Measurements from ENCODE around the gene HIPK2.

HIPK2 gene

DNA sequence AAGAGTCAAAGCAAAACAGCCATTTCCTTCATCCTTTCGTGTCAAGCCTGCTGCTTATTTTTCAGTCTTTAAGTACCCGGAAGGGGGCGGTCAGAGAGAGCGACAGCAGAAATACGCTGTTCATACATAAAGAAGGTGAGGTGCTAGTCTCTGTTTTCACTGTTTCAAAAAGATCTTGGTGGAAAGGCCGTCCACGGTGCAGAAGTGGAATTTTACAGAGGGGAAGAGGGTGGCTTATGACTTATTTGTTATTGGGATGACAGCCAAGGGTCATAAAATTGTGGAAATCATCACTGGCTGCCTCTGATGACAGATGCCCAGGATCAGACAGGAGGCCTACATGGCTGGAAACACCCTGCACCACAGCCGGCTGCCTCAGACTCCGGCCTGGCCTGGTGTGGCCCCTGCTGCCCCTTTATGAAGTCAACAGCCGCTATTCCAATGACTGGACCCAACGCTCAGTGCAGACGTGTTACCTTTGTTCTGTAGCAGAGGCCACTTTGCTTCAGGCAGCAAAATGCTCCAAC, 57.0 kb downstream of the HIPK2 start:
- TF ChIP-seq, protein P1, sequence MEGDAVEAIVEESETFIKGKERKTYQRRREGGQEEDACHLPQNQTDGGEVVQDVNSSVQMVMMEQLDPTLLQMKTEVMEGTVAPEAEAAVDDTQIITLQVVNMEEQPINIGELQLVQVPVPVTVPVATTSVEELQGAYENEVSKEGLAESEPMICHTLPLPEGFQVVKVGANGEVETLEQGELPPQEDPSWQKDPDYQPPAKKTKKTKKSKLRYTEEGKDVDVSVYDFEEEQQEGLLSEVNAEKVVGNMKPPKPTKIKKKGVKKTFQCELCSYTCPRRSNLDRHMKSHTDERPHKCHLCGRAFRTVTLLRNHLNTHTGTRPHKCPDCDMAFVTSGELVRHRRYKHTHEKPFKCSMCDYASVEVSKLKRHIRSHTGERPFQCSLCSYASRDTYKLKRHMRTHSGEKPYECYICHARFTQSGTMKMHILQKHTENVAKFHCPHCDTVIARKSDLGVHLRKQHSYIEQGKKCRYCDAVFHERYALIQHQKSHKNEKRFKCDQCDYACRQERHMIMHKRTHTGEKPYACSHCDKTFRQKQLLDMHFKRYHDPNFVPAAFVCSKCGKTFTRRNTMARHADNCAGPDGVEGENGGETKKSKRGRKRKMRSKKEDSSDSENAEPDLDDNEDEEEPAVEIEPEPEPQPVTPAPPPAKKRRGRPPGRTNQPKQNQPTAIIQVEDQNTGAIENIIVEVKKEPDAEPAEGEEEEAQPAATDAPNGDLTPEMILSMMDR (conservative IDR thresholded peaks at IDR 0.05) = 0 out of 2 replicates have a peak, but pooled peaks have one; percentile 13
- H3K27ac ChIP-seq = peak overlapping the region; percentile 89

DNA sequence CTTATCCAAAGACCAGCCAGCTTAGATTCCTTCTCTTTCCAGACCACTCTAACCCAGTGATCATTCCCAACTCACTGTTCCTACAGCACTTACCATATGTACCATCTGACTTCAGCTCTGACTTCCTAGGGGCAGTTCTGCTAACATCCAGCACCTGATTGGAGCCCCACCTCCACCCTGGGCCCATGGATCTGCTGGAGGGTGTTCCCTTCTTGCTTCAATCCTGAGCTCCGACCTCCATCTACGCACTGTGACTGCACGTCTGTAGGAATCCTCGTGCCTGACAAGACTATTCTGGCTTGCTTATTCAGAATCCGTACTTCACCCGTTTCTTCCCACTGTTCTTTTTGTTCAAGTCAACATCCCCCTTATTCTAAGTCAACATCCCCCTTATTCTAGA, 57.6 kb downstream of the HIPK2 start:
- TF ChIP-seq, protein P1 (conservative IDR thresholded peaks at IDR 0.05) = no peak
- H3K27ac ChIP-seq = peak overlapping the region; percentile 89

DNA sequence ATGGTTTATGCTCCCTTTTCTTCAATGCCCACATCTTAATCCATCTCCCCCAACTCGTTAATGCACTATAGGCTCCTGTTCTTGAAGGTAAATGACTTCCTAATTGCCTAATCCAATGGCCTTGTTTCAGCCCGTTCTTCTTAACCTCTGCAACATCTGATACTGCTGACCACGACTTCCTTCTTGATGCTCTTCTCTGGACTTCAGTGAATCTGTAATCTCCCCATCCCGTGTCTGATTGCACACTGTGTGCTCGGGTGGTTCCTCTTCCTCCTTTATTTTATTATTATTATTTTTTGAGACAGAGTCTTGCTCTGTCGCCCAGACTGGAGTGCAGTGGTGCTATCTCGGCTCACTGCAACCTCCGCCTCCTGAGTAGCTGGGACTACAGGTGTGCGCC, 58.9 kb downstream of the HIPK2 start:
- TF ChIP-seq, protein P1 (conservative IDR thresholded peaks at IDR 0.05) = no peak
- peak overlapping the region; percentile 89; the same call in 1 of the 2 replicates for H3K27ac ChIP-seq

DNA sequence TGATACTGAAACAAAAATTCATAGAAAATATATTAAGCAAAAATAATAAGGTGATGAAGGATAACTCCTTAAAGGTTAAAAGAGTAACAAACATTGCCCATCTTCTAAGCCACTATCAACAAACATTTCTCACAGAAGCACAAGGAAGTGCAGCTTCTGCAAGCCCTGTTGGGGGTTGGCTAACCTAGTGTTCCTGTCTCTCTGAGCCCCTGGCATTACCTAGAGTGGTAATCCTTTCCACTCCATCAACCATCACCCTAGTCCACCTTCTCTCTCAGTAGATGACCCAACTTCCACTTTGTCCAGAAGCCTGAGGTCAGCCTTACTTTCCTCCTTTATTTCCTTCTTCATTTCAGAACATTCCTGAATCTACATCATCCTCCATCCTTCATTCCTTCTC, 59.7 kb downstream of the HIPK2 start:
- TF ChIP-seq, protein P1 (conservative IDR thresholded peaks at IDR 0.05) = no peak
- peak overlapping the region; percentile 8; the same call in 1 of the 2 replicates for H3K27ac ChIP-seq

DNA sequence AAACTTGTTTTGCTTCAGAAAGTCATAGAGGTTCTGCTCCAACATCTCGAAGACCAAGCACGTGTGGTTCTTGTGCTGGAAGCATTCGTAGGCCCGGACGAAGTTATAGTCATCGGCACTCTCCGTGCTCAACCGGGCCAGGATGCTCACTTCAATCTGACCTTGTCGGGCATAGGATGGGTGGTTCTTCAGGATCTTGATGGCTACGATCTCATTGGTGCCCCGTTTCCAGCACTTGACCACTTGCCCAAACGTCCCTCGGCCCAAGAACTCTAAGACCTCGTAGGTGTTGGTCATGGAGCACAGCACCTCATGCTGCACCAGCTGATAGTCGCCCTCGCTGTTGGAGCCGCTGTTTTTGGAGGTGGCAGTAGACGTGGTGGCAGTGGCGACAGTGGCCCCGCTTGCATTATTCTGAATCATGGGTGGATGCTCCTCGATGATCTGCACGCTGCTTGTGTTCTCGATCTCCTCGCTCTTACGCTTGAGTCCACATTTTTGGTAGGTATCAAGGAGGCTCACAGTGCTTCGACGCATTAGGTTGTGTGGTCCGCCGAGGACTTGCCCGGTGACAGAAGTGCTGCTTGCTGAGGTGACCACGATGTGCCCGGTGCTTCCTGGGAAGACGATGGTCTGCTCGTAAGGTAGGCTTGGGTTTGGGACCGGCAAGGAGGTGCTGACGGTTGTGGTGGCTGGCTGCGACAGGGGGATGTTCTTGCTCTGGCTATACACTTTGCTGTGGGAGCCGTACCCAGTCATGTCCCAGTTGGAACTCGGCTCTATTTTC, 61.4 kb downstream of the HIPK2 start:
- TF ChIP-seq, protein P1 (conservative IDR thresholded peaks at IDR 0.05) = no peak
- no peak overlapping the region for H3K27ac ChIP-seq

DNA sequence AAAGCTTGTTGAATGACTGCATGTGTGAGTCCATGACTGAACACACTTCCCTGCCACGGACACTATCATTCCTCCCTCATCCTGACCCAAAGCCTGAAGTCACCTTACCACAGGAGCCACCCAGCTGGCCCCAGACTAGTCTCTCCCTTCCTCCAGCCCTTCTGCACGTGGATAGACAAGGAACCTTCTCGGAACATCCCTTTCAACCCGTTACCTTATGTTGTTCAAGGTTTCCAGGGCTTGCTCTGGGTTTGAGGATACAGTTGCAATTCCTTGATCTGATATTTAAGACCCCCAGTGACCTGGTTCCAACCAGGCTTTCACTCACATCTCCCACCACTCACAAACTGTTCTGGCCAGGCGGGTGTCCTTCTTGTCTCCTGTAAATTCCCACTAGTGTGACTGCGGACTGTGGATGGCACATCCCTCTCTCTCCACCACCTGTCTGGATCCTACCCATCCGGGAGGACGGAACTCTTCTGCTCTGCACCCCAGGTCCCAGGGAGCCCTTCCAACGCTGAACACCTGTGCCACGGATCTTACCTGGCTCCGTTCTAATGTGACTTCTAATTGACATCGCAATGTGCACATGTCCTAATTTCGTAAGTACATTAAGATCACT, 62.5 kb downstream of the HIPK2 start:
- TF ChIP-seq, protein P1 (conservative IDR thresholded peaks at IDR 0.05) = no peak
- no peak overlapping the region; the same call in 1 of the 2 replicates for H3K27ac ChIP-seq

DNA sequence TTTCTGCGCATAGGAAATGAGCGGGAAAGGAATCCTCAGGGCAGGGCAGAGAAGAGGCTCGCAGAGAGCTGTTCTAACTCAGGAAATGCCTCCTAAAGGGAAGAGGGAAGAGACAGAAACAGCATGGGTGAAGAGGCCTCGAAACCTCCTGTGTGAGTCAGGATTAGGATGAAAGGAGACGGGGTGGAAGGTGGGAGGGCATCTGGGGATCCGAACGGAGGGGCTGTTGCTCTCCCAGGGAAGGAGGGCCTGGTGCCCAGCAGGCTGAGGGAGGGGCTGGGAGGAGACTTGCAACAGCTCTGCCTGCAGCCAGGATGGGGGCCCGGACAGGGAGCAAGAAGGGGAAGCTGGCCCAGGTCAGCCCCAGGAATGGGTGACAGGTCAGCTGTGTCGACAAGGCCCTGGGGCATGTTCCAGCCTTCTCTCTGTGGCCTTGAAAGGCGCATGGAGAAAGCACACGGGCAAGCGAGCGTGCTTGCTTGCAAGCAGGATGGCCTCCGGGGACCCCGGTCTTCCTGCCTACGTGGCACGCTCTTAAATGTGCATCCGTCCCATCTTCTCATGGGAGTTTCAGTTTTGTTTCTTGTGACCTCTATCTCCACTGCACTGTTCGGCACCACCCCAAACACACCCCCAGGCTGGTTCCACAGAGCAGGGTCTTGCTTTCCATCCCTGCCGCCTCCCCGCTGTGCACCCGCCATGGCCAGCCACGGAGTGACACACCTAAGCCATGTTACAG, 63.5 kb downstream of the HIPK2 start:
- TF ChIP-seq, protein P1 (conservative IDR thresholded peaks at IDR 0.05) = no peak
- H3K27ac ChIP-seq = peak overlapping the region; percentile 13; the same call in 1 of the 2 replicates
